ENCODE measurements around the gene MAGEE2.
A peak's percentile ranks its signal among the peaks of the same experiment; 100 is the strongest.
"Not testable (repeated sequence)": the region's sequence is repeated elsewhere in the genome, so short reads cannot be mapped to it uniquely, and the experiment has no call there.

MAGEE2 gene, protein sequence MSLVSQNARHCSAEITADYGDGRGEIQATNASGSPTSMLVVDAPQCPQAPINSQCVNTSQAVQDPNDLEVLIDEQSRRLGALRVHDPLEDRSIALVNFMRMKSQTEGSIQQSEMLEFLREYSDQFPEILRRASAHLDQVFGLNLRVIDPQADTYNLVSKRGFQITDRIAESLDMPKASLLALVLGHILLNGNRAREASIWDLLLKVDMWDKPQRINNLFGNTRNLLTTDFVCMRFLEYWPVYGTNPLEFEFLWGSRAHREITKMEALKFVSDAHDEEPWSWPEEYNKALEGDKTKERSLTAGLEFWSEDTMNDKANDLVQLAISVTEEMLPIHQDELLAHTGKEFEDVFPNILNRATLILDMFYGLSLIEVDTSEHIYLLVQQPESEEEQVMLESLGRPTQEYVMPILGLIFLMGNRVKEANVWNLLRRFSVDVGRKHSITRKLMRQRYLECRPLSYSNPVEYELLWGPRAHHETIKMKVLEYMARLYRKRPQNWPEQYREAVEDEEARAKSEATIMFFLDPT

DNA sequence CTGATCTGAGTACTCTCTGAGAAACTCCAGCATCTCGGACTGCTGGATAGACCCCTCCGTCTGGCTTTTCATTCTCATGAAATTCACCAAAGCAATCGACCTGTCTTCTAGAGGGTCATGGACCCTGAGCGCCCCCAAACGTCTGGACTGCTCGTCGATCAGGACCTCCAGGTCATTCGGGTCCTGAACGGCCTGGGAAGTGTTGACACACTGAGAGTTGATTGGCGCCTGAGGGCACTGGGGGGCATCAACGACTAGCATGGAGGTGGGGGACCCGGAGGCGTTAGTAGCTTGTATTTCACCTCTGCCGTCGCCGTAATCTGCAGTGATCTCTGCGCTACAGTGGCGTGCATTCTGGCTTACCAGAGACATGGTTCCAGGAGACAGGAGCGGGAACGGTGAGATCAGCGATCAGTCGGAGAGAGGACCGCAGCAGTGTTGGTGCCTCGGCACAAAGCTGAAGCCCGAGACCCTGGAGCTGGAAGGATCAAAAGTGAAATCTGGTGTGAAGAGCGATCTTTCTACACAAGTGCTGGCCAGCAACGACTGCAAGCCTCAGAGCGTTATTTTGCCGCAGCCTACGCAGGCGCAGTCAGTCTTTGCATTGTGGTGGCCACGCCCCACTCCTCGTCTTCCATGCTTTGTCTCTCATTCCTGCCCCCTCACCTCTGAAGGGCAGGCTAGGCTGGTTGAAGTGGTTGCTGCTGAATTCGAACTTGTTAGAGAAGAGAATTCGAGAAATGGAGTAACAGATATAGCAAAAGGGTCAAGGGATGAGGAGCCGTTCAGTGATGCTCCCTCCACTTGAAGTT is at the start of gene MAGEE2:
Gene MAGEE2 (minus strand): TSS at position 575 of the 812 bp plus-strand sequence. CDS start 203 bp downstream, at position 372.
- H3K9ac ChIP-seq (ENCODE audit: low read depth in 1 of 2, low read length in 2 of 2): no peak within 1 kb of the TSS
- peak within 1 kb of the TSS; percentile 19 to 41 for H3K4me3 ChIP-seq (ENCODE audit: low read length in 2 of 2)
- no peaks in the 10 kb centered on the region for H3K9me3 ChIP-seq (ENCODE audit: control insufficient read depth in 2 of 2, low read length in 2 of 2)
- no peaks in the 10 kb centered on the region for H3K36me3 ChIP-seq (ENCODE audit: control insufficient read depth in 2 of 2, insufficient read depth in 2 of 2, low read length in 2 of 2)
- H3K4me1 ChIP-seq (ENCODE audit: control insufficient read depth in 2 of 2, insufficient read depth in 2 of 2, low read length in 2 of 2): no peaks in the 10 kb centered on the region
- H3K27me3 ChIP-seq (ENCODE audit: control insufficient read depth in 2 of 2, insufficient read depth in 2 of 2, low read length in 2 of 2): peaks cover 0 to 2% of the 10 kb centered on the region in 2 donors
- no peak within 1 kb of the TSS for H3K27ac ChIP-seq (ENCODE audit: low read depth in 2 of 2, low read length in 2 of 2)

DNA sequence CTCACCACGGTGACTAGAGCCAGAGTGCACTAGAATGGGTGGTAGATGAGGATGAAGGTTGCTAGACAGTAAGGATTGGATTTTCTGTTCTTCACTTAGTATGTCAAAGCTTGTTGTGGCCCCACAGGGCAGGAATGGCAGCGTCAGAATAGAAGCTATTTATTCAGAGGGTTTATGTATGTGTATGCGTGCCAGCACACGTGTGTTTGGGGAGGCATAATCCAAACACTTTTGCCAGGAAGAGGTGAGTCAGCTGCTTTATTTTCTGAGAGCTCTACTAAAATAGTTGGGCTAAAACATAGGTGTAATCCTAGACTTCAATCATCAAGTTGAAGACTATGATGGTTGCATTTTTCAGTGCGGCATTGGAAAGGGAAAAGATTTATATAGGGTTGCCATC is 1.2 kb upstream of the MAGEE2 start:
- Histone ChIP-seq H3K9ac (ENCODE audit: low read depth in 1 of 2, low read length in 2 of 2) (no peak overlapping the region), H3K27me3 (ENCODE audit: control insufficient read depth in 2 of 2, insufficient read depth in 2 of 2, low read length in 2 of 2) (no peaks in the 10 kb centered on the region), H3K36me3 (ENCODE audit: control insufficient read depth in 2 of 2, insufficient read depth in 2 of 2, low read length in 2 of 2) (no peaks in the 10 kb centered on the region), H3K4me1 (ENCODE audit: control insufficient read depth in 2 of 2, insufficient read depth in 2 of 2, low read length in 2 of 2) (no peaks in the 10 kb centered on the region), H3K4me3 (ENCODE audit: low read length in 2 of 2) (no peak overlapping the region), H3K9me3 (ENCODE audit: control insufficient read depth in 2 of 2, low read length in 2 of 2) (no peaks in the 10 kb centered on the region), H3K27ac (ENCODE audit: low read depth in 2 of 2, low read length in 2 of 2) (no peak overlapping the region)

DNA sequence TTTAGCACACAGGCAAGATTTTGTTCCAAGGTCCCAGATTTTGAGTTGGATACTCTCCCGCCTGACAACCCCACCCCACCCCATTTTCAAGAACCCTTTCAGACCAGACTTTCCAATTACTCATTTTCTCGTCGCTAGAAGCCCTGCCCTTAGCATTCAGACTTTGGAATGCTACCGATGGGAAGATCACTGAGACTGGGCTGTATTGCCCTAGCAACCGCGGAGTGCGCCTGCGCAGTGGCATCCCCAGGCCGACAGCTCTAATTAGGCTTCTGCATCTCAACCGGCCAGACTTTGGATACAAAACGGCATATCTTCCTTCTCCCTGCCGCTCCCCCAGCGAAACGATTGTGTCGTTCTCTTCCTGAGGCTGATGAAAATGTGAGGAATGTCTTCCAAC is 3.4 kb downstream of the MAGEE2 start:
- Histone ChIP-seq H3K4me1 (ENCODE audit: control insufficient read depth in 2 of 2, insufficient read depth in 2 of 2, low read length in 2 of 2) (no peaks in the 10 kb centered on the region), H3K9ac (ENCODE audit: low read depth in 1 of 2, low read length in 2 of 2) (no peak overlapping the region), H3K9me3 (ENCODE audit: control insufficient read depth in 2 of 2, low read length in 2 of 2) (no peaks in the 10 kb centered on the region), H3K4me3 (ENCODE audit: low read length in 2 of 2) (no peak overlapping the region), H3K27ac (ENCODE audit: low read depth in 2 of 2, low read length in 2 of 2) (no peak overlapping the region), H3K27me3 (ENCODE audit: control insufficient read depth in 2 of 2, insufficient read depth in 2 of 2, low read length in 2 of 2) (peaks cover 0 to 4% of the 10 kb centered on the region in 2 donors), H3K36me3 (ENCODE audit: control insufficient read depth in 2 of 2, insufficient read depth in 2 of 2, low read length in 2 of 2) (no peaks in the 10 kb centered on the region)

DNA sequence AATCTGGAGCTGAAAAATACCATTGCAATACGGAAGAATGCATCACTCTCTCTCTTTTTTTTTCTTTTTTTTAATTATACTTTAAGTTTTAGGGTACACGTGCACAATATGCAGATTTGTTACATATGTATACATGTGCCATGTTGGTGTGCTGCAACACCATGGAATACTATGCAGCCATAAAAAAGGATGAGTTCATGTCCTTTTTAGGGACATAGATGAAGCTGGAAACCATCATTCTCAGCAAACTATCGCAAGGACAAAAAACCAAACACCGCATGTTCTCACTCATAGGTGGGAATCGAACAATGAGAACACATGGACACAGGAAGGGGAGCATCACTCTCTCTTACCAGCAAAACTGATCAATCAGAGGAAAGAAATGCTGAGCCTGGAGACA is 17.0 kb downstream of the MAGEE2 start:
- H3K27me3 ChIP-seq (ENCODE audit: control insufficient read depth in 2 of 2, insufficient read depth in 2 of 2, low read length in 2 of 2); H3K4me3 ChIP-seq (ENCODE audit: low read length in 2 of 2); H3K9me3 ChIP-seq (ENCODE audit: control insufficient read depth in 2 of 2, low read length in 2 of 2); H3K27ac ChIP-seq (ENCODE audit: low read depth in 2 of 2, low read length in 2 of 2); H3K4me1 ChIP-seq (ENCODE audit: control insufficient read depth in 2 of 2, insufficient read depth in 2 of 2, low read length in 2 of 2); H3K36me3 ChIP-seq (ENCODE audit: control insufficient read depth in 2 of 2, insufficient read depth in 2 of 2, low read length in 2 of 2); H3K9ac ChIP-seq (ENCODE audit: low read depth in 1 of 2, low read length in 2 of 2): not testable (repeated sequence)

DNA sequence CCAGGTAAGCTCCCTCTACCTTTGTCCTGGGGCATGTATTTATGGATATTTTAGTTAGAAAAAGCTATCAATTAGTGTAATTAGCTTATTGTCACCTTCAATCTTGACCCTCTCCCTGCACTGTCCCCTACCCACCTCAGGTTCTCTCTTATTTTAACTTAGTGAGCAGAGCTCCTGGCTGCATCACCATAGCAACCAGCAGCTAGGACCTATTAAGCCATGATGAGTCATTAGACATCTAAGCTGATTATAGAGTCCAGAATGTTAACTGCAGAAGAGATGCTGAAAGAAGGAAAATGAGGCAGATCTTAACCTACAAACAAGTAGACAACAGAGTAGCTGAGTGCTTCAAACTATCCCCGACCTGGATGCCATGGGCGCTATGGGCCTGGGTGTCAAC is 36.6 kb downstream of the MAGEE2 start:
- Histone ChIP-seq H3K9me3 (ENCODE audit: control insufficient read depth in 2 of 2, low read length in 2 of 2) (peaks cover 0 to 3% of the 10 kb centered on the region in 2 donors), H3K27ac (ENCODE audit: low read depth in 2 of 2, low read length in 2 of 2) (no peak overlapping the region), H3K9ac (ENCODE audit: low read depth in 1 of 2, low read length in 2 of 2) (no peak overlapping the region), H3K4me3 (ENCODE audit: low read length in 2 of 2) (no peak overlapping the region), H3K36me3 (ENCODE audit: control insufficient read depth in 2 of 2, insufficient read depth in 2 of 2, low read length in 2 of 2) (no peaks in the 10 kb centered on the region), H3K4me1 (ENCODE audit: control insufficient read depth in 2 of 2, insufficient read depth in 2 of 2, low read length in 2 of 2) (peaks cover 0 to 4% of the 10 kb centered on the region in 2 donors), H3K27me3 (ENCODE audit: control insufficient read depth in 2 of 2, insufficient read depth in 2 of 2, low read length in 2 of 2) (peaks cover 0 to 4% of the 10 kb centered on the region in 2 donors)

DNA sequence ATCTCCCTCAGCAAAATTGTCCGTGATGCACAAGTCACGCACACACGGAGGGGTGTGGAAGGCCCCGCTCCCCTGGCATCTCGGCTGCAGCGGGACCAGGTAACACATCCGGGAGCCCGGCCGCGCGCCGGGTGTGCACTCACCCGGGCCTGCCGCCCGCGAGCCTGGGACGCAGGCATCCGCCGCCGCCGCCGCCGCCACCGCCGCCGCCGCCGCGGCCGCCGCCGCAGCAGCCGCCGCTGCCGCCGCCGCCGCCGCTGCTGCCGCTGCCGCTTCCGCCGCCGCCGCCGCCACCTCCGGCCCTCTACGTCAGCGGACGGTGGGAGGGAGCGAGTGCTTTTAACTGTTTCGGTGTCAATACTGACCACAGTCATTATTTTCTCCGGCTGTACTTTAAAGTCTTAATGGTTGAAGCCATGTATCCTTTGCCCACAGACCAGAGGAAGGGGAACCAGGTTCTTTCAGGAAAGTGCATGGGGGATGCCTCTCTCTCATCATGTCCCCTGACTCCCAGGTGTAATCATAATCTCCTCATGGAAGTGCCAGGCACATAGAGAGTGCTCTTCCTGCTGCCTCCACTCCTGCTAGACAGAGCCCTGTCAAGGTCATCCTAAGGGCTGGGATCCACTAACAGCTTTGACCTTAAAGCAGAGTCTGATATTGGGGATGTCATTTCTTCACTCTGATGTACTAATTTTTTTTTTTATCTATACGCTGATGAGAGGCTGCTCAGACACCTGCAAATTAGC is 38.0 kb downstream of the MAGEE2 start:
- Histone ChIP-seq H3K4me1 (ENCODE audit: control insufficient read depth in 2 of 2, insufficient read depth in 2 of 2, low read length in 2 of 2) (peaks cover 0 to 4% of the 10 kb centered on the region in 2 donors), H3K27ac (ENCODE audit: low read depth in 2 of 2, low read length in 2 of 2) (no peak overlapping the region), H3K4me3 (ENCODE audit: low read length in 2 of 2) (peak overlapping the region; percentile 52 to 72), H3K9ac (ENCODE audit: low read depth in 1 of 2, low read length in 2 of 2) (peak overlapping the region in 1 of 2 donors; percentile 23), H3K9me3 (ENCODE audit: control insufficient read depth in 2 of 2, low read length in 2 of 2) (peaks cover 0 to 3% of the 10 kb centered on the region in 2 donors), H3K36me3 (ENCODE audit: control insufficient read depth in 2 of 2, insufficient read depth in 2 of 2, low read length in 2 of 2) (no peaks in the 10 kb centered on the region), H3K27me3 (ENCODE audit: control insufficient read depth in 2 of 2, insufficient read depth in 2 of 2, low read length in 2 of 2) (peaks cover 0 to 4% of the 10 kb centered on the region in 2 donors)

Measured in mucosa of rectum (tissue), 2 donors.